Osteocyte (in vitro differentiated cells): ENCODE results near the gene RTCA. TPM values are rescaled to one million over a fixed set of nuclear protein-coding genes. Genes with fewer than 3 reads are reported as not detected.

Experiments
- DNase-seq: peaks from one replicate; pipeline ENCODE4 v3.0.0; 2021; ENCODE audit warnings: mixed read lengths; ENCODE audit not compliant: unreplicated experiment; ENCODE audit errors: extremely low spot score
- H3K27ac Mint-ChIP-seq: one replicate; pipeline ENCODE4 v1.8.0; 2021; ENCODE audit warnings: mild to moderate bottlenecking, mixed read lengths; ENCODE audit not compliant: unreplicated experiment
- H3K27me3 Mint-ChIP-seq: one replicate; pipeline ENCODE4 v1.8.0; 2021; ENCODE audit warnings: mixed read lengths; ENCODE audit not compliant: unreplicated experiment
- H3K36me3 Mint-ChIP-seq: one replicate; pipeline ENCODE4 v1.8.0; 2021; ENCODE audit warnings: mixed read lengths; ENCODE audit not compliant: unreplicated experiment
- H3K4me1 Mint-ChIP-seq: one replicate; pipeline ENCODE4 v1.8.0; 2021; ENCODE audit warnings: mixed read lengths; ENCODE audit not compliant: unreplicated experiment
- H3K4me3 Mint-ChIP-seq: one replicate; pipeline ENCODE4 v1.8.0; 2021; ENCODE audit warnings: mild to moderate bottlenecking, moderate library complexity, mixed read lengths; ENCODE audit not compliant: unreplicated experiment
- H3K9me3 Mint-ChIP-seq: one replicate; pipeline ENCODE4 v1.8.0; 2021; ENCODE audit warnings: mixed read lengths; ENCODE audit not compliant: unreplicated experiment
- total RNA-seq: library from RNA; stranded (reverse); gene quantifications from 2 replicates; pipeline ENCODE4 v1.2.1, GENCODE V29; 2021
- TF ChIP-seq, protein P1 (sequence below): fragments of 200-600 bp; sonication (generic); IDR thresholded peaks from 2 replicates; pipeline ENCODE4 v1.5.0; 2021; ENCODE audit warnings: antibody characterized with exemption, mild to moderate bottlenecking, moderate library complexity

RTCA gene
- total RNA-seq, 1 donor from 2014 or later: 30.5 TPM

DNA sequence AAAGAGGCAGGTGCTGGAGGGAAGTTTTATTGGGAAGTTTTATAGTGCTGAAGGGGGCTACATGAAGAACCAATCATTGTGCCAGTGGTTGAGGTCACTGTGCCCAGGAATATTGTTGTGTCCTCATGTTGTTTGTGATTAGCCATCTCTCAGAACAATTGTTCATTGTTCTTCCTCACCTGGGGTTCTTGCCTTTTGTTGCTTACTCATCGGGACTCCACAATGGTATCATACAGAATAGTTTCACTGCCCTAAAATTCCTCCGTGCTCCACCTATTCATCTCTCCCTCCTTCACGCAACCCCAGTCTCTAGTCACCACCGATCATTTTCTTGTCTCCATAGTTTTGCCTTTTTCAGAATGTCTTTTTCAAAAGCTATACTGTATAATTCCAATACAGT, 47.4 kb downstream of the RTCA start:
- DNase-seq: no peak
- TF ChIP-seq, protein P1, sequence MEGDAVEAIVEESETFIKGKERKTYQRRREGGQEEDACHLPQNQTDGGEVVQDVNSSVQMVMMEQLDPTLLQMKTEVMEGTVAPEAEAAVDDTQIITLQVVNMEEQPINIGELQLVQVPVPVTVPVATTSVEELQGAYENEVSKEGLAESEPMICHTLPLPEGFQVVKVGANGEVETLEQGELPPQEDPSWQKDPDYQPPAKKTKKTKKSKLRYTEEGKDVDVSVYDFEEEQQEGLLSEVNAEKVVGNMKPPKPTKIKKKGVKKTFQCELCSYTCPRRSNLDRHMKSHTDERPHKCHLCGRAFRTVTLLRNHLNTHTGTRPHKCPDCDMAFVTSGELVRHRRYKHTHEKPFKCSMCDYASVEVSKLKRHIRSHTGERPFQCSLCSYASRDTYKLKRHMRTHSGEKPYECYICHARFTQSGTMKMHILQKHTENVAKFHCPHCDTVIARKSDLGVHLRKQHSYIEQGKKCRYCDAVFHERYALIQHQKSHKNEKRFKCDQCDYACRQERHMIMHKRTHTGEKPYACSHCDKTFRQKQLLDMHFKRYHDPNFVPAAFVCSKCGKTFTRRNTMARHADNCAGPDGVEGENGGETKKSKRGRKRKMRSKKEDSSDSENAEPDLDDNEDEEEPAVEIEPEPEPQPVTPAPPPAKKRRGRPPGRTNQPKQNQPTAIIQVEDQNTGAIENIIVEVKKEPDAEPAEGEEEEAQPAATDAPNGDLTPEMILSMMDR: no peak
- Mint-ChIP-seq H3K36me3 (no peaks in the 10 kb centered on the region), H3K9me3 (peaks cover 6% of the 10 kb centered on the region), H3K27me3 (peaks cover 32% of the 10 kb centered on the region), H3K27ac (no peak overlapping the region), H3K4me1 (no peaks in the 10 kb centered on the region), H3K4me3 (no peak overlapping the region)

DNA sequence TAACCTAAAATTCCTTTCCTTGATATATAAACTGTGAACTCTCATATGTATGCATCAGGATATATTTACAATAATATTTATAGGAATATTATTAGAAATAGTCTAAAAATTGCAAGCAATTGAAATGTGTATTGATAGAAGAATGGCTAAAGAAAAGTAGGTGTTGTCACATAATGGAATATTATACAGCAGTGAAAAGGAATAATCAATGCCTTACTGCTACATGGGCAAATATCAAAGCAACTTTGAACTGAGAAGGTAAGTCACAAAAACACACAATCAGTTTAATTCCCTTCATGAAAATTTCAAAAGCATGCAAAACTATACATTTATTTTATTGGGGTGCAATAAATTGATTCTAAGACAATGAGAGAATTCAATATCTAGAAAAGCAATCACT, 50.6 kb downstream of the RTCA start:
- H3K4me1 Mint-ChIP-seq: no peaks in the 10 kb centered on the region
- TF ChIP-seq, protein P1: no peak
- H3K36me3 Mint-ChIP-seq: peaks cover 2% of the 10 kb centered on the region
- DNase-seq: no peak
- no peak overlapping the region for H3K27ac Mint-ChIP-seq
- peaks cover 28% of the 10 kb centered on the region for H3K27me3 Mint-ChIP-seq
- peaks cover 10% of the 10 kb centered on the region for H3K9me3 Mint-ChIP-seq
- H3K4me3 Mint-ChIP-seq: no peak overlapping the region

DNA sequence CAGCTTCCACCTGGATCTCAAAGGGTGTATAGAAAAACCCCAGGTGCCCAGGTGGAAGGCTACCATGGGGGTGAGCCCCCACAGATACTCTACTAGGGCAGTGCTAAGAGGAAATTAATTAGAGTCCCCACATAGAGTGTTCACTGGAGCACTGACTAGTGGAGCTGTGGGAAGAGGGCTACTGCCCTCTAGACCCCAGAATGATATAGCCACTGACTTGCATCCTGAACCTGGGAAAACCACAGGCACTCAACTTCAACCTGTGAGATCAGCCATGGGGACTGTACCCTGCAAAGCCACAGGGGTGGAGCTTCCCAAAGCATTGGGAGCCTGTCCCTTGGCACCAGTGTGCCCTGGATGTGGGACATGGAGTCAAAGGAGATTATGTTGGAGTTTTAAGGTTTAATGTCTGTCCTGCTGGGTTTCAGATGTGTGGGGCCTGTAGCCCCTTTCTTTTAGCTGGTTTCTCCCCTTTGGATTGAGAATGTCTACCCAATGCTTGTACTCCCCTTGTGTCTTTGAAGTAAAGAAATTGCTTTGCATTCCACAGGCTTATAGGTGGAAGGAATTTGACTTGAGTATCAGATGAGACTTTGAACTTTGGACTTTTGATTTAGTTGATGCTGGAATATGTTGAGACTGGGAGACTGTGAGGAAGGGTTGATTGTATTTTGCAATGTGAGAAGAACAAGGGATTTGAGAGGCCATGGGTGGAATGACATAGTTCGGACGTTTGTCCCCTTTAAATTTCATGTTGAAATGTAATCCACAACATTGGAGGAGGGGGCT, 54.5 kb downstream of the RTCA start:
- Mint-ChIP-seq H3K27ac (no peak overlapping the region), H3K27me3 (peaks cover 7% of the 10 kb centered on the region), H3K36me3 (peaks cover 2% of the 10 kb centered on the region), H3K4me1 (peaks cover 9% of the 10 kb centered on the region), H3K4me3 (no peak overlapping the region), H3K9me3 (peaks cover 10% of the 10 kb centered on the region)
- DNase-seq: no peak
- TF ChIP-seq, protein P1: no peak

DNA sequence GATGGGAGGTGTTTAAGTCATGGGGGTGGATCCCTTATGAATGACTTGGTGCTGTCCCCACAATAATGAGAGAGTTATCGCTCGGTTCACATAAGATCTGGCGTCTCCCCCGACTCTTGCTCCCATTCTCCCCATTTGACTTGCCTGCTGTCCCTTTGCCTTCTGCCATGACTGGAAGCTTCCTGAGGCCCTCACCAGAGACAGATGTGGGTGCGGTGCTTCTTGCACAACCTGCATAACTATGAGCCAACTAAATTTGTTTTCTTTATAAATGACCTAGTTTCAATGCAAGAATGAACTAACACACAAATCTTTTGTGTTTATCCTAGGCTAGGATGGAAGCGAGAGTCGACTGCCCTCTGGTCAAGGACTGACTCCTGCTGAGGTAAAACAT, 55.1 kb downstream of the RTCA start:
- no peak for DNase-seq
- TF ChIP-seq, protein P1: no peak
- H3K27me3 Mint-ChIP-seq: peaks cover 6% of the 10 kb centered on the region
- peaks cover 2% of the 10 kb centered on the region for H3K36me3 Mint-ChIP-seq
- H3K4me3 Mint-ChIP-seq: no peak overlapping the region
- peaks cover 10% of the 10 kb centered on the region for H3K9me3 Mint-ChIP-seq
- peaks cover 9% of the 10 kb centered on the region for H3K4me1 Mint-ChIP-seq
- no peak overlapping the region for H3K27ac Mint-ChIP-seq

DNA sequence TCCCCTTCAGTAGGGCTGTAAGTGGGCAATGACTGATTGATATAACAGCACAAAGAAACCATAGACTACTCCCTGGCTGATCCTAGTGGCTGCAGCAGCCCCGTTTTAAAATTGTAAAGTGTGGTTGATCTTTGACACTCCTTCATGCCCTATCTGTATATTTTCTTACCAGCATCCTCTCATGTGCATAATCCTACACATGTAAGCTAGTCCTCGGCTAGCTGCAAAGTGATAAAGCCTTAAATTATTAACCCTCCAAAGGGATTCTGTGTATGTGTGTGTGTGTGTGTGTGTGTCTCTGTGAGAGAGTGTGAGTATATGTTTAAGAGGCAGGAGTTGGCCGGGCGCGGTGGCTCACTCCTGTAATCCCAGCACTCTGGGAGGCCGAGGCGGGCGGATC, 55.5 kb downstream of the RTCA start:
- Mint-ChIP-seq H3K27me3 (peaks cover 6% of the 10 kb centered on the region), H3K36me3 (peaks cover 2% of the 10 kb centered on the region), H3K9me3 (peaks cover 10% of the 10 kb centered on the region), H3K27ac (no peak overlapping the region), H3K4me3 (no peak overlapping the region), H3K4me1 (peaks cover 9% of the 10 kb centered on the region)
- no peak for DNase-seq
- TF ChIP-seq, protein P1: no peak
